Neural cell (in vitro differentiated cells): ENCODE data around the gene SLC37A1. TPM values are rescaled to one million over a fixed set of nuclear protein-coding genes. Genes with fewer than 3 reads are reported as not detected.

Source experiments
- H2AFZ ChIP-seq: fragments of 200-600, 300-800 bp; sonication (generic), shearing (Covaris generic); 2 replicates; pipeline ENCODE4 v1.6.0; 2014; ENCODE audit warnings: low read depth, mild to moderate bottlenecking, antibody characterized with exemption, low read length, moderate library complexity
- H3F3A ChIP-seq: fragments of 200-600 bp; shearing (Covaris generic); 2 replicates; pipeline ENCODE4 v1.6.1; 2016; ENCODE audit warnings: mild to moderate bottlenecking, moderate library complexity, mixed read lengths, antibody characterized with exemption, low read length; ENCODE audit not compliant: insufficient read depth, poor library complexity, severe bottlenecking
- H3K27ac ChIP-seq: fragments of 200-600, 300-800 bp; sonication (generic), shearing (Covaris generic); 2 replicates; pipeline ENCODE4 v1.5.1; 2014; ENCODE audit warnings: mild to moderate bottlenecking, low read length, moderate library complexity
- H3K27me3 ChIP-seq: fragments of 300-800, 200-600 bp; sonication (generic), shearing (Covaris generic); 2 replicates; pipeline ENCODE4 v1.6.0; 2014; ENCODE audit warnings: mild to moderate bottlenecking, low read depth, low read length, moderate library complexity; ENCODE audit not compliant: insufficient read depth
- H3K36me3 ChIP-seq: fragments of 300-800, 200-600 bp; sonication (generic), shearing (Covaris generic); 2 replicates; pipeline ENCODE4 v1.5.1; 2014; ENCODE audit warnings: mild to moderate bottlenecking, antibody characterized with exemption, low read length, moderate library complexity; ENCODE audit not compliant: insufficient read depth
- H3K4me2 ChIP-seq: fragments of 300-800, 200-600 bp; sonication (generic), shearing (Covaris generic); 2 replicates; pipeline ENCODE4 v1.6.0; 2014; ENCODE audit warnings: mild to moderate bottlenecking, low read length
- H3K4me3 ChIP-seq: fragments of 300-800, 200-600 bp; sonication (generic), shearing (Covaris generic); 2 replicates; pipeline ENCODE4 v1.5.1; 2014; ENCODE audit warnings: mild to moderate bottlenecking, low read length, moderate library complexity
- H3K79me2 ChIP-seq: fragments of 200-600 bp; shearing (Covaris generic); replicated peaks from 2 replicates; pipeline ENCODE4 v1.6.0; 2014; ENCODE audit warnings: mild to moderate bottlenecking, low read length, moderate library complexity; ENCODE audit not compliant: insufficient read depth
- H3K9ac ChIP-seq: fragments of 300-800, 200-600 bp; sonication (generic), shearing (Covaris generic); 2 replicates; pipeline ENCODE4 v1.6.1; 2016; ENCODE audit warnings: mild to moderate bottlenecking, low read length, mixed read lengths
- H3K9me2 ChIP-seq: fragments of 200-600 bp; shearing (Covaris generic); 2 replicates; pipeline ENCODE4 v1.6.1; 2016; ENCODE audit warnings: mild to moderate bottlenecking, low read length, mixed read lengths; ENCODE audit not compliant: insufficient read depth
- H3K9me3 ChIP-seq: fragments of 200-600, 300-800 bp; sonication (generic), shearing (Covaris generic); 2 replicates; pipeline ENCODE4 v1.6.1; 2016; ENCODE audit warnings: mild to moderate bottlenecking, mixed run types, low read length, moderate library complexity, mixed read lengths
- H4K20me1 ChIP-seq: fragments of 200-600 bp; shearing (Covaris generic); 2 replicates; pipeline ENCODE4 v1.6.1; 2016; ENCODE audit warnings: mild to moderate bottlenecking, mixed run types; ENCODE audit not compliant: insufficient read depth
- CTCF ChIP-seq: fragments of 450-650 bp; IDR thresholded peaks from 2 replicates; pipeline ENCODE4 v1.5.1; 2014; ENCODE audit warnings: antibody characterized with exemption, mild to moderate bottlenecking, moderate library complexity; ENCODE audit not compliant: poor library complexity, severe bottlenecking
- EP300 ChIP-seq: fragments of 450-650 bp; conservative IDR thresholded peaks from 2 replicates; pipeline ENCODE4 v1.6.1; 2014; ENCODE audit warnings: antibody characterized with exemption, mild to moderate bottlenecking, moderate library complexity; ENCODE audit not compliant: poor library complexity, severe bottlenecking
- EZH2 ChIP-seq: fragments of 200-600, 300-800 bp; shearing (Covaris generic), sonication (generic); IDR thresholded peaks from 2 replicates; pipeline ENCODE4 v1.6.1; 2014; ENCODE audit warnings: antibody characterized with exemption, low read length, borderline replicate concordance, mild to moderate bottlenecking; ENCODE audit not compliant: insufficient read depth, poor library complexity, severe bottlenecking
- MXI1 ChIP-seq: fragments of 450-650 bp; conservative IDR thresholded peaks from 2 replicates; pipeline ENCODE4 v1.6.1; 2014; ENCODE audit warnings: antibody characterized with exemption, mild to moderate bottlenecking; ENCODE audit not compliant: poor library complexity, severe bottlenecking
- POLR2AphosphoS5 ChIP-seq: IDR thresholded peaks from 2 replicates; pipeline ENCODE4 v1.6.1; 2012
- RAD21 ChIP-seq: fragments of 450-650 bp; conservative IDR thresholded peaks from 2 replicates; pipeline ENCODE4 v1.6.1; 2014; ENCODE audit warnings: antibody characterized with exemption, mild to moderate bottlenecking, moderate library complexity
- REST ChIP-seq: IDR thresholded peaks from 2 replicates; pipeline ENCODE4 v1.6.1; 2012; ENCODE audit warnings: borderline replicate concordance
- SMC3 ChIP-seq: fragments of 450-650 bp; conservative IDR thresholded peaks from 2 replicates; pipeline ENCODE4 v1.6.1; 2014; ENCODE audit warnings: antibody characterized with exemption, mild to moderate bottlenecking, moderate library complexity; ENCODE audit not compliant: poor library complexity
- TAF1 ChIP-seq: IDR thresholded peaks from 2 replicates; pipeline ENCODE4 v1.6.1; 2012; ENCODE audit warnings: low read depth
- polyA plus RNA-seq: library from polyadenylated mRNA; depleted of rRNA; stranded (reverse); fragments of >200 nt; gene quantifications from 2 replicates; pipeline ENCODE4 v1.2.3, GENCODE V29; 2014

SLC37A1 gene
- polyA plus RNA-seq, 1 donor from 2014 or later: 60.7 TPM

- Histone ChIP-seq H3K9ac (no peak overlapping the region), H3F3A (no peaks in the 10 kb centered on the region), H2AFZ (no peak overlapping the region), H3K4me3 (no peak overlapping the region), H4K20me1 (no peaks in the 10 kb centered on the region), H3K36me3 (no peaks in the 10 kb centered on the region), H3K9me3 (no peaks in the 10 kb centered on the region), H3K27ac (no peak overlapping the region), H3K27me3 (no peaks in the 10 kb centered on the region), H3K9me2 (no peaks in the 10 kb centered on the region), H3K4me2 (no peak overlapping the region), H3K79me2 (no peaks in the 10 kb centered on the region)
- no peak for TF ChIP-seq EP300
- no peak for TF ChIP-seq REST
- no peak for TF ChIP-seq SMC3
- TF ChIP-seq POLR2AphosphoS5: no peak
- no peak for TF ChIP-seq TAF1
- no peak for TF ChIP-seq RAD21
- TF ChIP-seq EZH2: no peak
- no peak for TF ChIP-seq MXI1
- TF ChIP-seq CTCF: no peak
Observed at GRCh38 chr21:42476388-42477331, 37.0 kb upstream of the SLC37A1 start.

GRCh38 chr21:42478504-42478903 lies 35.1 kb upstream of the SLC37A1 start:
- Histone ChIP-seq H3K36me3 (no peaks in the 10 kb centered on the region), H3K9me3 (no peaks in the 10 kb centered on the region), H3F3A (no peaks in the 10 kb centered on the region), H3K79me2 (no peaks in the 10 kb centered on the region), H3K4me3 (no peak overlapping the region), H4K20me1 (no peaks in the 10 kb centered on the region), H3K4me2 (no peak overlapping the region), H2AFZ (no peak overlapping the region), H3K9me2 (no peaks in the 10 kb centered on the region), H3K27me3 (no peaks in the 10 kb centered on the region), H3K9ac (no peak overlapping the region), H3K27ac (no peak overlapping the region)
- TF ChIP-seq REST: no peak
- TF ChIP-seq SMC3: no peak
- TF ChIP-seq EP300: no peak
- TF ChIP-seq POLR2AphosphoS5: no peak
- no peak for TF ChIP-seq TAF1
- TF ChIP-seq RAD21: no peak
- no peak for TF ChIP-seq CTCF
- TF ChIP-seq EZH2: no peak
- TF ChIP-seq MXI1: no peak
